Measurements from ENCODE around the gene FCRL5. TPM values are rescaled to one million over a fixed set of nuclear protein-coding genes. Genes with fewer than 3 reads are reported as not detected.

FCRL5 gene
- total and polyA plus RNA-seq, 8 donors = 0.08 to 1.5 (median 0.13) TPM; not detected in 1

GRCh38 chr1:157466011-157466410 lies 86.3 kb downstream of the FCRL5 start:
- Histone ChIP-seq H3K27ac (no peak overlapping the region), H3K4me1 (no peaks in the 10 kb centered on the region), H3K27me3 (no peaks in the 10 kb centered on the region), H3K4me3 (no peak overlapping the region), H3K9me3 (no peaks in the 10 kb centered on the region), H3K36me3 (no peaks in the 10 kb centered on the region)
- TF ChIP-seq CTCF (IDR thresholded peaks at IDR 0.05) = no peak
- intact Hi-C loops (cut with DNase I) = no loop called here
- ATAC-seq (no peak), DNase-seq (no peak)

Other genes with a start within 250 kb of the FCRL5 start
- not detected for gene FCRL4, start 45.6 kb upstream of the FCRL5 start, total RNA-seq
- not detected for gene FCRL4, start 45.6 kb upstream of the FCRL5 start, polyA plus RNA-seq (ENCODE audit: insufficient read length in 6 of 6)
- gene FCRL3, start 148.3 kb upstream of the FCRL5 start, total RNA-seq = under 1 TPM; 0.58 to 0.84 TPM
- under 1 TPM; 0.17 to 0.58 (median 0.41) TPM for gene FCRL3, start 148.3 kb upstream of the FCRL5 start, polyA plus RNA-seq (ENCODE audit: insufficient read length in 6 of 6)
- under 1 TPM; 0.26 to 0.99 TPM for gene FCRL2, start 224.6 kb upstream of the FCRL5 start, total RNA-seq
- gene FCRL2, start 224.6 kb upstream of the FCRL5 start, polyA plus RNA-seq (ENCODE audit: insufficient read length in 6 of 6) = under 1 TPM in 4 of 6 donors, not detected in 2; 0.08 to 0.15 (median 0.13) TPM